ENCODE data around the gene DPEP1. TPM values are rescaled to one million over a fixed set of nuclear protein-coding genes. Genes with fewer than 3 reads are reported as not detected.

Gene DPEP1
- total RNA-seq, 1 experiment from 2014 or later = 0.49 TPM

- Histone ChIP-seq H3K9me3 (ENCODE audit: low read depth, low read length, poor library complexity, severe bottlenecking) (no peaks in the 10 kb centered on the region), H3K36me3 (ENCODE audit: insufficient read depth, low read length, poor library complexity, severe bottlenecking) (peaks cover 20% of the 10 kb centered on the region), H3K27ac (ENCODE audit: low read depth, low read length, poor library complexity, severe bottlenecking) (no peak overlapping the region), H3K27me3 (replicated peaks; ENCODE audit: insufficient read depth, low read depth, low read length, poor library complexity) (no peaks in the 10 kb centered on the region), H3K4me3 (ENCODE audit: low read depth, low read length, poor library complexity, severe bottlenecking) (no peak overlapping the region), H3K4me1 (ENCODE audit: insufficient read depth, low read length, poor library complexity, severe bottlenecking) (peaks cover 4% of the 10 kb centered on the region)
- POLR2A ChIA-PET (ENCODE audit: low non-redundant PET) = no interaction called here
- DNase-seq (ENCODE audit: low spot score) = no peak
- intact Hi-C loops (cut with micrococcal nuclease; ENCODE audit: unreplicated experiment) = no loop called here
- CTCF ChIA-PET = no interaction called here
- TF ChIP-seq EZH2 (IDR thresholded peaks at IDR 0.05; ENCODE audit: borderline replicate concordance, low read depth, low read length, poor library complexity, severe bottlenecking) (no peak), CTCF (conservative IDR thresholded peaks at IDR 0.05; ENCODE audit: low read depth, low read length) (no peak)
- no TSS peak for BruUV-seq (replicated peaks)
These were observed 31.7 kb downstream of the DPEP1 start for GRCh38 chr16:89645122-89645521.

- POLR2A ChIA-PET (ENCODE audit: low non-redundant PET) = no interaction called here
- no peak for DNase-seq (ENCODE audit: low spot score)
- Histone ChIP-seq H3K27ac (ENCODE audit: low read depth, low read length, poor library complexity, severe bottlenecking) (no peak overlapping the region), H3K27me3 (replicated peaks; ENCODE audit: insufficient read depth, low read depth, low read length, poor library complexity) (no peaks in the 10 kb centered on the region), H3K4me1 (ENCODE audit: insufficient read depth, low read length, poor library complexity, severe bottlenecking) (no peaks in the 10 kb centered on the region), H3K9me3 (ENCODE audit: low read depth, low read length, poor library complexity, severe bottlenecking) (no peaks in the 10 kb centered on the region), H3K36me3 (ENCODE audit: insufficient read depth, low read length, poor library complexity, severe bottlenecking) (peaks cover 20% of the 10 kb centered on the region), H3K4me3 (ENCODE audit: low read depth, low read length, poor library complexity, severe bottlenecking) (no peak overlapping the region)
- BruUV-seq (replicated peaks) = no TSS peak
- CTCF ChIA-PET = no interaction called here
- intact Hi-C loops (cut with micrococcal nuclease; ENCODE audit: unreplicated experiment) = no loop called here
- TF ChIP-seq CTCF (conservative IDR thresholded peaks at IDR 0.05; ENCODE audit: low read depth, low read length) = no peak
- no peak for TF ChIP-seq EZH2 (IDR thresholded peaks at IDR 0.05; ENCODE audit: borderline replicate concordance, low read depth, low read length, poor library complexity, severe bottlenecking)
These were observed 32.8 kb downstream of the DPEP1 start for GRCh38 chr16:89646270-89646669.

GRCh38 chr16:89646906-89647305 is 33.5 kb downstream of the DPEP1 start:
- DNase-seq (ENCODE audit: low spot score) = no peak
- no peaks in the 10 kb centered on the region for H3K27me3 ChIP-seq (replicated peaks; ENCODE audit: insufficient read depth, low read depth, low read length, poor library complexity)
- H3K27ac ChIP-seq (ENCODE audit: low read depth, low read length, poor library complexity, severe bottlenecking) = no peak overlapping the region
- no TSS peak for BruUV-seq (replicated peaks)
- H3K9me3 ChIP-seq (ENCODE audit: low read depth, low read length, poor library complexity, severe bottlenecking) = no peaks in the 10 kb centered on the region
- H3K36me3 ChIP-seq (ENCODE audit: insufficient read depth, low read length, poor library complexity, severe bottlenecking) = peaks cover 24% of the 10 kb centered on the region
- ChIA-PET POLR2A (ENCODE audit: low non-redundant PET) (no interaction called here), CTCF (no interaction called here)
- intact Hi-C loops (cut with micrococcal nuclease; ENCODE audit: unreplicated experiment) = no loop called here
- no peak overlapping the region for H3K4me3 ChIP-seq (ENCODE audit: low read depth, low read length, poor library complexity, severe bottlenecking)
- TF ChIP-seq EZH2 (IDR thresholded peaks at IDR 0.05; ENCODE audit: borderline replicate concordance, low read depth, low read length, poor library complexity, severe bottlenecking) (no peak), CTCF (conservative IDR thresholded peaks at IDR 0.05; ENCODE audit: low read depth, low read length) (no peak)
- no peaks in the 10 kb centered on the region for H3K4me1 ChIP-seq (ENCODE audit: insufficient read depth, low read length, poor library complexity, severe bottlenecking)
